GM23338 (cell line): Measurements from ENCODE around the gene OR4K2. TPM values are rescaled to one million over a fixed set of nuclear protein-coding genes. Genes with fewer than 3 reads are reported as not detected.

Source experiments
- ATAC-seq: fragments of 200-7000 bp; cut with Tn5 transposase; 3 replicates; pipeline ENCODE4 v1.9.1; 2020
- DNase-seq: peaks from one replicate; pipeline ENCODE4 v3.0.0-alpha.2; 2015; ENCODE audit warnings: low spot score
- H2AFZ ChIP-seq: fragments of 200-600 bp; sonication (generic); 2 replicates; pipeline ENCODE4 v1.8.0; 2016; ENCODE audit warnings: antibody characterized with exemption, mild to moderate bottlenecking, moderate library complexity
- H3F3A ChIP-seq: fragments of 200-600 bp; sonication (generic); replicated peaks from 2 replicates; pipeline ENCODE4 v1.8.0; 2017; ENCODE audit warnings: antibody characterized with exemption, mixed run types, low read depth
- H3K27ac ChIP-seq: fragments of 200-600 bp; sonication (generic); 2 replicates; pipeline ENCODE4 v1.6.1; 2016; ENCODE audit warnings: low read depth
- H3K27me3 ChIP-seq: fragments of 200-600 bp; sonication (generic); 2 replicates; pipeline ENCODE4 v1.8.0; 2016; ENCODE audit warnings: mild to moderate bottlenecking, mixed run types, moderate library complexity; ENCODE audit not compliant: insufficient read depth
- H3K36me3 ChIP-seq: fragments of 200-600 bp; sonication (generic); 2 replicates; pipeline ENCODE4 v1.8.0; 2016; ENCODE audit warnings: mild to moderate bottlenecking; ENCODE audit not compliant: insufficient read depth
- H3K4me1 ChIP-seq: fragments of 200-600 bp; sonication (generic); 2 replicates; pipeline ENCODE4 v1.8.0; 2016; ENCODE audit warnings: mild to moderate bottlenecking, moderate library complexity; ENCODE audit not compliant: insufficient read depth
- H3K4me2 ChIP-seq: fragments of 200-600 bp; sonication (generic); 2 replicates; pipeline ENCODE4 v1.7.1; 2017; ENCODE audit warnings: mixed run types
- H3K4me3 ChIP-seq: fragments of 200-600 bp; sonication (generic); 2 replicates; pipeline ENCODE4 v1.6.1; 2016; ENCODE audit warnings: mixed run types
- H3K79me2 ChIP-seq: fragments of 200-600 bp; sonication (generic); replicated peaks from 2 replicates; pipeline ENCODE4 v1.8.0; 2017; ENCODE audit warnings: mild to moderate bottlenecking; ENCODE audit not compliant: insufficient read depth
- H3K9me2 ChIP-seq: fragments of 200-600 bp; sonication (generic); 2 replicates; pipeline ENCODE4 v1.8.0; 2017; ENCODE audit not compliant: insufficient read depth
- H4K20me1 ChIP-seq: fragments of 200-600 bp; sonication (generic); replicated peaks from 2 replicates; pipeline ENCODE4 v1.8.0; 2017; ENCODE audit warnings: mild to moderate bottlenecking; ENCODE audit not compliant: insufficient read depth
- H3K27ac Mint-ChIP-seq: 2 replicates; pipeline ENCODE4 v1.8.0; 2020; ENCODE audit warnings: inconsistent platforms, mild to moderate bottlenecking, moderate library complexity, mixed read lengths
- H3K27me3 Mint-ChIP-seq: 3 replicates; pipeline ENCODE4 v1.8.0; 2022; ENCODE audit warnings: low read depth, mild to moderate bottlenecking, moderate library complexity, mixed read lengths, inconsistent platforms; ENCODE audit not compliant: insufficient read depth, poor library complexity
- H3K36me3 Mint-ChIP-seq: 3 replicates; pipeline ENCODE4 v1.8.0; 2021; ENCODE audit warnings: low read depth, mild to moderate bottlenecking, inconsistent platforms, moderate library complexity, mixed read lengths
- H3K4me1 Mint-ChIP-seq: 3 replicates; pipeline ENCODE4 v1.8.0; 2020; ENCODE audit warnings: mild to moderate bottlenecking, inconsistent platforms, mixed read lengths
- H3K4me3 Mint-ChIP-seq: 3 replicates; pipeline ENCODE4 v1.8.0; 2021; ENCODE audit warnings: moderate library complexity, mild to moderate bottlenecking, inconsistent platforms, mixed read lengths
- H3K9me3 Mint-ChIP-seq: 3 replicates; pipeline ENCODE4 v1.8.0; 2020; ENCODE audit warnings: moderate library complexity, mild to moderate bottlenecking, inconsistent platforms, mixed read lengths
- CREB1 ChIP-seq: fragments of 250-450 bp; sonication (Bioruptor Pico); IDR thresholded peaks from 2 replicates; pipeline ENCODE4 v1.5.0; 2020; ENCODE audit warnings: low read depth, mild to moderate bottlenecking, moderate library complexity
- CTCF ChIP-seq, 2 experiments: fragments of 200-600 bp in 1 of 2; sonication (generic) in 1 of 2; conservative IDR thresholded peaks; 2 replicates each; pipeline versions ENCODE4 v1.5.1 to v1.6.1; 2016 to 2017; ENCODE audit warnings: antibody characterized with exemption in 2 of 2, low read depth in 2 of 2, mild to moderate bottlenecking in 2 of 2, moderate library complexity in 1 of 2
- EZH2 ChIP-seq: fragments of 200-600 bp; sonication (generic); IDR thresholded peaks from one replicate; pipeline ENCODE4 v1.8.0; 2017; ENCODE audit warnings: antibody characterized with exemption, mild to moderate bottlenecking, low read depth; ENCODE audit not compliant: unreplicated experiment
- EZH2phosphoT487 ChIP-seq: fragments of 200-600 bp; sonication (generic); IDR thresholded peaks from one replicate; pipeline ENCODE4 v1.8.1; 2018; ENCODE audit warnings: antibody characterized with exemption; ENCODE audit not compliant: unreplicated experiment
- NANOG ChIP-seq: IDR thresholded peaks from 2 replicates; pipeline ENCODE4 v1.6.1; 2016; ENCODE audit warnings: antibody characterized with exemption, borderline replicate concordance
- POLR2AphosphoS5 ChIP-seq: IDR thresholded peaks from 2 replicates; pipeline ENCODE4 v1.6.1; 2016; ENCODE audit warnings: antibody characterized with exemption, low read depth
- REST ChIP-seq: IDR thresholded peaks from one replicate; pipeline ENCODE4 v1.6.1; 2018; ENCODE audit warnings: antibody characterized with exemption; ENCODE audit not compliant: unreplicated experiment
- STAT1 ChIP-seq: IDR thresholded peaks from one replicate; pipeline ENCODE4 v1.6.1; 2016; ENCODE audit warnings: antibody characterized with exemption; ENCODE audit not compliant: unreplicated experiment
- ZNF114 ChIP-seq: fragments of 250-450 bp; sonication (Bioruptor Pico); IDR thresholded peaks from 2 replicates; pipeline ENCODE4 v1.5.0; 2020; ENCODE audit warnings: mild to moderate bottlenecking, moderate library complexity
- ZNF462 ChIP-seq: fragments of 250-450 bp; sonication (Bioruptor Pico); IDR thresholded peaks from 2 replicates; pipeline ENCODE4 v1.5.0; 2020; ENCODE audit warnings: mild to moderate bottlenecking, moderate library complexity
- polyA plus RNA-seq: library from polyadenylated mRNA; unstranded; fragments of >200 nt; fragmentation: Nextera tagmentation; extraction: Ambion mirVana; gene quantifications from 2 replicates; pipeline ENCODE4 v1.2.1, GENCODE V29; 2016
- total RNA-seq: library from RNA; depleted of rRNA; stranded (reverse); fragments of >200 nt; shearing (Covaris generic); gene quantifications from 2 replicates; pipeline ENCODE4 v1.2.3, GENCODE V29; 2014

Gene OR4K2
- total and polyA plus RNA-seq, 2 experiments from 2014 or later, result not detected

- peaks cover 18% of the 10 kb centered on the region; the same call in 2 of the 3 replicates for H3K9me3 Mint-ChIP-seq
- Histone ChIP-seq H2AFZ (no peak overlapping the region), H3K27me3 (no peaks in the 10 kb centered on the region), H3K9me2 (no peaks in the 10 kb centered on the region), H3K4me1 (no peaks in the 10 kb centered on the region), H3K79me2 (no peaks in the 10 kb centered on the region), H3K36me3 (peaks cover 45% of the 10 kb centered on the region; the same call in 1 of the 2 replicates), H4K20me1 (no peaks in the 10 kb centered on the region), H3K4me2 (no peak overlapping the region), H3F3A (no peaks in the 10 kb centered on the region), H3K27ac (no peak overlapping the region), H3K4me3 (no peak overlapping the region)
- no peaks in the 10 kb centered on the region for H3K4me1 Mint-ChIP-seq
- ATAC-seq (no peak), DNase-seq (no peak)
- H3K27me3 Mint-ChIP-seq, result peaks cover 8% of the 10 kb centered on the region
- H3K27ac Mint-ChIP-seq, result no peak overlapping the region
- no peak overlapping the region for H3K4me3 Mint-ChIP-seq
- TF ChIP-seq EZH2 (no peak), NANOG (no peak), STAT1 (no peak), CTCF (conservative IDR thresholded peaks at IDR 0.05; ENCODE audit: low read depth in 2 of 2) (no peak), ZNF462 (CRISPR knock-in tag) (no peak), REST (no peak), POLR2AphosphoS5 (no peak), ZNF114 (CRISPR knock-in tag) (no peak), EZH2phosphoT487 (no peak), CREB1 (no peak)
- H3K36me3 Mint-ChIP-seq, result peaks cover 26% of the 10 kb centered on the region
These were observed 20.3 kb downstream of the OR4K2 start for GRCh38 chr14:19895282-19895681.
